Left hindlimb (tissue), 1 donor: ENCODE measurements around the gene CFAP99.
"Not testable (repeated sequence)": the region's sequence is repeated elsewhere in the genome, so short reads cannot be mapped to it uniquely, and the experiment has no call there.

ENCODE experiments used
- DNase-seq: peaks from one replicate; pipeline ENCODE4 v3.0.0-alpha.2; 2018

CFAP99 gene

GRCh38 chr4:2418650-2419571, at the start of gene CFAP99:
TSS of gene CFAP99 (plus strand) at chr4:2418955.
- peak; percentile 94 for DNase-seq

GRCh38 chr4:2370597-2371320, 48.0 kb upstream of the CFAP99 start:
- DNase-seq: no peak

GRCh38 chr4:2371765-2372487, 46.8 kb upstream of the CFAP99 start:
- DNase-seq: peak; percentile 25

GRCh38 chr4:2372488-2373030, 46.2 kb upstream of the CFAP99 start:
- peak; percentile 3 for DNase-seq

GRCh38 chr4:2373532-2373931, 45.2 kb upstream of the CFAP99 start:
- DNase-seq: no peak

- DNase-seq: no peak
Observed at GRCh38 chr4:2375427-2375826, 43.3 kb upstream of the CFAP99 start.

- DNase-seq: no peak
Observed at GRCh38 chr4:2377241-2377640, 41.5 kb upstream of the CFAP99 start.

GRCh38 chr4:2378401-2378800, 40.4 kb upstream of the CFAP99 start:
- no peak for DNase-seq

GRCh38 chr4:2378898-2379297, 39.9 kb upstream of the CFAP99 start:
- no peak for DNase-seq

- not testable (repeated sequence) for DNase-seq
Observed at GRCh38 chr4:2380589-2380988, 38.2 kb upstream of the CFAP99 start.

GRCh38 chr4:2382769-2383202, 36.0 kb upstream of the CFAP99 start:
- DNase-seq: not testable (repeated sequence)

- not testable (repeated sequence) for DNase-seq
Observed at GRCh38 chr4:2383220-2383631, 35.5 kb upstream of the CFAP99 start.

GRCh38 chr4:2383760-2384159, 35.0 kb upstream of the CFAP99 start:
- DNase-seq: no peak

GRCh38 chr4:2384245-2384644, 34.5 kb upstream of the CFAP99 start:
- DNase-seq: no peak

- no peak for DNase-seq
Observed at GRCh38 chr4:2385516-2385915, 33.2 kb upstream of the CFAP99 start.

GRCh38 chr4:2386717-2387116, 32.0 kb upstream of the CFAP99 start:
- DNase-seq: no peak

GRCh38 chr4:2387218-2387617, 31.5 kb upstream of the CFAP99 start:
- DNase-seq: no peak

- DNase-seq: no peak
Observed at GRCh38 chr4:2387829-2388228, 30.9 kb upstream of the CFAP99 start.

GRCh38 chr4:2388429-2389182, 30.1 kb upstream of the CFAP99 start:
- DNase-seq: no peak

- no peak for DNase-seq
Observed at GRCh38 chr4:2389691-2390090, 29.1 kb upstream of the CFAP99 start.

GRCh38 chr4:2390146-2390545, 28.6 kb upstream of the CFAP99 start:
- DNase-seq: no peak

- no peak for DNase-seq
Observed at GRCh38 chr4:2390784-2391421, 27.9 kb upstream of the CFAP99 start.
